ENCODE data around the gene CCDC158.
"Not testable (repeated sequence)": the region's sequence is repeated elsewhere in the genome, so short reads cannot be mapped to it uniquely, and the experiment has no call there.

CCDC158 gene

GRCh38 chr4:76311896-76312331 is 109.0 kb downstream of the CCDC158 start:
- no peak for DNase-seq (ENCODE audit: low spot score)

- no peak for DNase-seq (ENCODE audit: low spot score)
Measured at GRCh38 chr4:76310683-76311082, 110.3 kb downstream of the CCDC158 start.

- no peak for DNase-seq (ENCODE audit: low spot score)
Measured at GRCh38 chr4:76309939-76310550, 110.9 kb downstream of the CCDC158 start.

- DNase-seq (ENCODE audit: low spot score) = no peak
Measured at GRCh38 chr4:76308548-76308947, 112.4 kb downstream of the CCDC158 start.

- no peak for DNase-seq (ENCODE audit: low spot score)
Measured at GRCh38 chr4:76307660-76308014, 113.3 kb downstream of the CCDC158 start.

- DNase-seq (ENCODE audit: low spot score) = no peak
Measured at GRCh38 chr4:76306882-76307659, 113.9 kb downstream of the CCDC158 start.

GRCh38 chr4:76305971-76306881 is 114.7 kb downstream of the CCDC158 start, which contains the start of gene STBD1:
STBD1 (plus strand) TSS chr4:76306733; CDS start chr4:76306770, 37 bp downstream.
- no peak for DNase-seq (ENCODE audit: low spot score)

- DNase-seq (ENCODE audit: low spot score) = no peak
Measured at GRCh38 chr4:76305033-76305687, 115.8 kb downstream of the CCDC158 start.

- DNase-seq (ENCODE audit: low spot score) = no peak
Measured at GRCh38 chr4:76302826-76303438, 118.0 kb downstream of the CCDC158 start.

- no peak for DNase-seq (ENCODE audit: low spot score)
Measured at GRCh38 chr4:76301775-76302162, 119.2 kb downstream of the CCDC158 start.

- DNase-seq (ENCODE audit: low spot score) = no peak
Measured at GRCh38 chr4:76301068-76301774, 119.7 kb downstream of the CCDC158 start.

- no peak for DNase-seq (ENCODE audit: low spot score)
Measured at GRCh38 chr4:76300012-76300411, 120.9 kb downstream of the CCDC158 start.

- DNase-seq (ENCODE audit: low spot score) = no peak
Measured at GRCh38 chr4:76298227-76298626, 122.7 kb downstream of the CCDC158 start.

GRCh38 chr4:76296286-76296820 is 124.6 kb downstream of the CCDC158 start:
- DNase-seq (ENCODE audit: low spot score) = no peak

GRCh38 chr4:76293772-76294171 is 127.2 kb downstream of the CCDC158 start:
- DNase-seq (ENCODE audit: low spot score) = no peak

GRCh38 chr4:76292730-76293129 is 128.2 kb downstream of the CCDC158 start:
- no peak for DNase-seq (ENCODE audit: low spot score)

- DNase-seq (ENCODE audit: low spot score) = not testable (repeated sequence)
Measured at GRCh38 chr4:76287811-76288210, 133.1 kb downstream of the CCDC158 start.

- DNase-seq (ENCODE audit: low spot score) = no peak
Measured at GRCh38 chr4:76283900-76284299, 137.0 kb downstream of the CCDC158 start.

GRCh38 chr4:76282941-76283689 is 137.8 kb downstream of the CCDC158 start:
- no peak for DNase-seq (ENCODE audit: low spot score)

- DNase-seq (ENCODE audit: low spot score) = not testable (repeated sequence)
Measured at GRCh38 chr4:76281594-76281993, 139.3 kb downstream of the CCDC158 start.

Data from hematopoietic multipotent progenitor cell treated with erythropoietin and hydrocortisone succinate and interleukin-3 and kit ligand, for 17 days (in vitro differentiated cells).